GM20000 (cell line): Measurements from ENCODE around the gene FAM174C.

Experiments used
- DNase-seq: peaks from one replicate; pipeline ENCODE4 v3.0.0; 2012; ENCODE audit warnings: low spot score
- TF ChIP-seq, protein P1 (sequence below): IDR thresholded peaks from 2 replicates; pipeline ENCODE4 v1.5.1; 2012; ENCODE audit warnings: mild to moderate bottlenecking, control low read depth; ENCODE audit errors: extremely low read depth, missing control alignments

FAM174C gene

DNA sequence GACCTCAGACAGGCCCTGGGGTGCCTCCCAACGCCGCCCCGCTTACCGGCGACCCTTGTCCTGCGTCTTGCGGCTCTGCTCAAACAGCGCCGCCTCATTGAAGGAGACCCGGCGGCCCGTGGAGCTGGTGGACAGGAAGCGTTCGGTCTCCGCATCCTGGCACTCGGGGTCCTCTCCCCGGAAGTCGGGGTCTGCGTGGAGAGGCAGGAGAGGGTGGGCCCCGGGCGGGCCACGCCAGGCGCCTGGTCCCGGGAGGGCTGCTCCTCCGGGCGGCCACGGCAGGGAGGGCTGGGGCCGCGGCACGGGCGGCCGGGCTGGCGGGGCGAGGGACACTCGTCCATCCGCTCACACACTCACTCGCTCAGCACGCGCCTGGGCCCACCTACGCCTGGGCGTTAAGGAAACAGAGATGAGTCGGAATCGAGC is 40.4 kb upstream of the FAM174C start:
- no peak for DNase-seq
- TF ChIP-seq, protein P1, sequence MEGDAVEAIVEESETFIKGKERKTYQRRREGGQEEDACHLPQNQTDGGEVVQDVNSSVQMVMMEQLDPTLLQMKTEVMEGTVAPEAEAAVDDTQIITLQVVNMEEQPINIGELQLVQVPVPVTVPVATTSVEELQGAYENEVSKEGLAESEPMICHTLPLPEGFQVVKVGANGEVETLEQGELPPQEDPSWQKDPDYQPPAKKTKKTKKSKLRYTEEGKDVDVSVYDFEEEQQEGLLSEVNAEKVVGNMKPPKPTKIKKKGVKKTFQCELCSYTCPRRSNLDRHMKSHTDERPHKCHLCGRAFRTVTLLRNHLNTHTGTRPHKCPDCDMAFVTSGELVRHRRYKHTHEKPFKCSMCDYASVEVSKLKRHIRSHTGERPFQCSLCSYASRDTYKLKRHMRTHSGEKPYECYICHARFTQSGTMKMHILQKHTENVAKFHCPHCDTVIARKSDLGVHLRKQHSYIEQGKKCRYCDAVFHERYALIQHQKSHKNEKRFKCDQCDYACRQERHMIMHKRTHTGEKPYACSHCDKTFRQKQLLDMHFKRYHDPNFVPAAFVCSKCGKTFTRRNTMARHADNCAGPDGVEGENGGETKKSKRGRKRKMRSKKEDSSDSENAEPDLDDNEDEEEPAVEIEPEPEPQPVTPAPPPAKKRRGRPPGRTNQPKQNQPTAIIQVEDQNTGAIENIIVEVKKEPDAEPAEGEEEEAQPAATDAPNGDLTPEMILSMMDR, result no peak

DNA sequence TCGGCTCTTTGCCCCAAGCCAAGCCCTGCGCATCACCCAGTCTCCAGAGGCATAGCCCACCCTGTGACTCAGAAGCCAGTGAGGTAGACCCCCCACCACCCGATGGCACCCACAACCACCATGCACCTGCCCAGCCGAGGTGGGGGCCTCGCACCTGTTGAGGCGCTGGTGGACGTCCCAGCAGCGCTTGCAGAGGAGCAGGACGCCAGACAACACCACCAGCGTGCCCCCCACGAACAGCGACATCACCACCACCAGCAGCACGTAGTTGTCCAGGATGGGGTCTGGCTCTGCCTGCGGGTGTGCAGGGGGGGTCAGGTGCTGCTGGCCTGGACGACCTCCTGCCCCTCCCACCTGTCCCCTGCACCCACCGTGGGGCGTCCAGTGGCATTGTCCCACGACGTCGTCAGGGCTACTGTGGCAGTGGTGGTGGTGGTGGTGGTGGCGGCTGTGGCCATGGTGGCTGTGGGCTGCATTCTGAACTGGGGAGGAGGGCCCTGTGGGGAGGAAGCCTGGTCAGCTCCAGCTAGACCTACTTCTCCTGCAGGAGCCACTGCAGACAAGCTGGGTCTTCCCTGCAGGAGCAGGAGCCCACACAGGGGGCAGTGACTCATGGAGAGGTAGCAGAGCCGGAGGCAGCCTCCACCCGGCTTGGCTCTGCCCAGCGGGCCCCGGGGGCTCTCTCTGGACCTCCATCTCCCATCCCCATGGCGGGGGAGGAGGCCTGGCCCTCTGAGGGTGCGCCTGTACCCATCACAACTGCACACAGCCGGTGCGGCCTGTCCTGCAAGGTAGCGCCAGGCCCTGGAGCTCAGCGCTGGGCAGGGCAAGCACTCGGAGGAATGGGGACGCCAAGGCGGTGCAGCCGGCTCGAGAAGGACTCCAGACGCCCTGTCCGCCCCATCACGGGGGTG is 39.4 kb upstream of the FAM174C start:
- TF ChIP-seq, protein P1, result no peak
- DNase-seq, result no peak

DNA sequence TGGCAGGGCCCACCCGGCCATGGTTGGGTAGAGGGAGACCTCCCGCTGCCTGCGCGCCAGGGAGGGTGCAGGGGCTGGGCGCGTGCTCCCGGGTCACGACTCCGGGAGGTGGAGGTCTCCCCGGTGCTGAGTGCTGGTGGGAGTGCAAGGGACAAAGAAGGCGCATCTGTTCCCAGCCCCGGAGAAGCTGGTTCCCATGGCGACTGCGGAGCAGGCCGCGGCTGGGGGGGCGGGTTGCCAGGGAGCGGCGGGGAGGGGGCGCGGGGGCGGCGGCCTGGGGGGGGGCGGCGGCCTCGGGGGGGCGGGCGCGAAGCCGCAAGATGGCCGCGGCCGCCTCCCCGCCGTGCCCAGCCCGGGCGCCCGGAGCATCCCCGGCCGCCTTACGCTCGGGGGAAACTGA is 38.8 kb upstream of the FAM174C start:
- TF ChIP-seq, protein P1, result no peak
- no peak for DNase-seq

DNA sequence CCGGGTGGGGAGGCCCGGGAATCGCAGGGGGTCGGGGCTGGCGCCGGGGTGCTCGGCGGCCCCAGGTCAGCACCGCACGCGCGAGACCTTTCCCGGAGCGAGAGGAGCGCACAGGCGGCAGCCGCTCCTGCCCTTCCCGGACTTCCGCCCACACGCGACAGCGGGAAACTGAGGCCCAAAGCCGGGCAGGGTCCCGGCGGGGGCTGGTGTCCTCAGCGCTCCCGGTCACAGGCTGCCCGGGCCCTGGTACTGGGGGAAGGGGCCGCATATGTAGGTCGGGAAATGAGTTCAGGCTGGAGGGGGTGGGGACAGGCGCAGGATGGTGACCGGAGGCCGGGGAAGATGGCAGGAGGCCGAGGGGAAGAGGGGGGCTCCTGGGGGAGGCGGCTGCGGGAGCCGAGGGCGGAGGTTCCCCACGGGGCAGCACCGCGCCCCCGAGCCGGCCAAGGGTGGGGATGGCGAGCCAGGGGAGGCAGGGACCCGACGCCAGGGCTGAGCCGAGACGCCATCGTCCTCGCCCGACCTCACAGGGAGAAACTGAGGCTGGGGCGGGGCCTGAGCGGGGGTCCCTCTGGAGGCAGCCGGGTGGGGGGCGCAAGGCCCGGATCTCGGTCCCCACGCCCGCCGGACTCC is 38.2 kb upstream of the FAM174C start:
- TF ChIP-seq, protein P1, result no peak
- DNase-seq, result no peak

DNA sequence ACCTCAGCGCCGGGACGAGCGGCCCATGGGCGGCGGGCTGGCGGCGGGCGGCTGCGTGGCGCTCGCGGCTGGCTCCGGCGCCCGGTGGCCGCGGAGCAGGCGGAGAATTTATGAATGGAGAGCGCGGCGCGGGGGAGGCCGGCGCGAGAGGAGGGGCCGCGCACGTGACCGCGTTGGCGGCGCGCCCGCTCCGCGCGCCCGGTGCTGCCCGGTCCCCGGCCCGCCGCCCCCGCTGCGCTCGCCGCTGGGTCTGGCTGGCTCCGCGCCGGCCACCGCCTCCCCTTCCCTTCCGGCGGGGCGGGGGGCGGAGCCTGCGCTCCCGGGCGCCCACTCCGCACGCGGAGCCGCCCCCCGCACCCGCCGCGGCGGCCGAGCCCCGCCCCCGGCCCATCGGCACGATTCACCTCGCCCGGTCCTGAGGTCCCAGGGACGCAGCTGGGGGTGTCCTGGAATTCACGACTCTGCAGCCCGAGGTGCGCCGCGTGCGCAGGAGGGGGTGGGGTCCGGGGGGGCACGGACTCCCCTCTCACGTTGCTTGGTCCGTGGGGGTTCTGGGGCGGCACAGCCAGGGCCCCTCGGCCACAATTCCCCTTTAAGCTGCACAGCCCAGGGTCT is 37.5 kb upstream of the FAM174C start, which contains the start of gene CBARP:
Gene CBARP (minus strand): TSS at position 252 of the 615 bp plus-strand sequence. CDS start 1,905 bp downstream, outside the sequence.
- DNase-seq, result peak; percentile 77
- TF ChIP-seq, protein P1, result no peak

DNA sequence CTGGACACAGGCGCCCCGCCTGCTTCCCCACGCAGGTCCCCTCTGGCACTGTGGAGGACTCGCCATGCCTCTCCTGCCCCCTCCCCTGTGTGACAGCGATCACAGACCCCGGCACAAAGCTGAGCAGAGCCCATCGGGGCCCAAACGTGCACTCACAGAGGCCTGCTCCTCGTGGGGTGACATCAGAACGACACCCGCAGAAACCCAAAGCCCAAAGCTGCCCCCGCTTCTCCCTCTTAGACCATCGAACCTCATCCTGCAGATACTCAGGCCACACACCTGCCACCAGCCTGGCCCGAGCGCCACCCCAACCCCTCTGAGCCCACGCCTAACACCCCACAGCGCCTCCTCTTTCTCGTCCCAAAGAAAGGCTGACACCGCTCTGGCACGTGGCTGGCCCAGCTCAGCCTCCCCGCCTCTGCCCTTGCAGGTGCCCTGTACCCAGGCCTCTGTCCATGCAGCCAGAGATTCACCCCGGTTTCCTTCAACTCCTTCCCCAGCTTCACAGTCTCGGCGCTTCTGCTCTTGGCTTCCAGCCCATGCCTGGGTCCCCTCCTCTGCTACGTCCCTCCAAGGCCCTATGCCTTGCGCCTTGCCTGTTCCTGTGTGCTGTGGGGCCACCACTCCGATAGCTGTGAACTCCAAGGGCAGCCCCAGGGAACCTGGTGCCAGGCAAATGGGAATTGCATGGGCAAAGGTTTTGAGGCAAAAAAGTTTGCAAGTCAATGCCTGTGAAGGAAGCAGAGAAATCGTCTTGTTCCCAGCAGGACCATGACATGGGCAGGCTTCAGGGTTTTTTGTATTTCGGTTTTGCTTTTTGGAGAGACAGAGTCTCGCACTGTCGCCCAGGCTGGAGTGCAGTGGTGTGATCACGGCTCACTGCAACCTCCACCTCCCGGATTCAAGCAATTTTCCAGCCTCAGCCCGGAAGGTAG is 36.7 kb upstream of the FAM174C start:
- TF ChIP-seq, protein P1, result no peak
- no peak for DNase-seq
